Naive thymus-derived CD8-positive, alpha-beta T cell (primary cell): Measurements from ENCODE around the gene RPL39. TPM values are rescaled to one million over a fixed set of nuclear protein-coding genes. Genes with fewer than 3 reads are reported as not detected.
"Not testable (repeated sequence)": the region's sequence is repeated elsewhere in the genome, so short reads cannot be mapped to it uniquely, and the experiment has no call there.

Experiments
- ATAC-seq, 2 donors: fragments of 150-1000 bp; cut with Tn5 transposase in 1 of 2; sonication (Bioruptor Pico), chemical (Tn5 transposase) in 1 of 2; 1 replicate in 1 of 2; 2 replicates in 1 of 2; pipeline ENCODE4 v1.10.0; 2021; ENCODE audit warnings: mild to moderate bottlenecking in 2 of 2, moderate library complexity in 2 of 2
- POLR2A ChIA-PET: fragments of 350-600 bp; sonication (Branson Sonifier 250); formaldehyde crosslinking; loops from one replicate; lab custom pipeline; 2021; ENCODE audit warnings: antibody characterized with exemption; lab: Charles Lee
- DNase-seq, 10 donors: peaks; one replicate each; pipeline versions ENCODE4 v3.0.0 to v3.0.0-alpha.2; 2020 to 2022
- H3K27ac Mint-ChIP-seq, 10 donors: one replicate each; pipeline ENCODE4 v1.8.0; 2020 to 2022; ENCODE audit warnings: mild to moderate bottlenecking in 10 of 10, mixed read lengths in 10 of 10, moderate library complexity in 4 of 10, inconsistent platforms in 1 of 10
- H3K27me3 Mint-ChIP-seq, 5 donors: one replicate each; pipeline ENCODE4 v1.8.0; 2021 to 2022; ENCODE audit warnings: mixed read lengths in 5 of 5
- H3K36me3 Mint-ChIP-seq, 3 donors: one replicate each; pipeline ENCODE4 v1.8.0; 2020 to 2022; ENCODE audit warnings: mixed read lengths in 3 of 3, mild to moderate bottlenecking in 2 of 3, inconsistent platforms in 1 of 3
- H3K4me1 Mint-ChIP-seq, 4 donors: one replicate each; pipeline ENCODE4 v1.8.0; 2021 to 2022; ENCODE audit warnings: mixed read lengths in 4 of 4
- H3K4me3 Mint-ChIP-seq, 10 donors: one replicate each; pipeline ENCODE4 v1.8.0; 2020 to 2022; ENCODE audit warnings: mild to moderate bottlenecking in 10 of 10, mixed read lengths in 10 of 10, moderate library complexity in 6 of 10, inconsistent platforms in 1 of 10
- H3K9me3 Mint-ChIP-seq, 9 donors: one replicate each; pipeline ENCODE4 v1.8.0; 2020 to 2022; ENCODE audit warnings: mixed read lengths in 9 of 9, mild to moderate bottlenecking in 3 of 9, inconsistent platforms in 1 of 9, moderate library complexity in 1 of 9
- polyA plus RNA-seq, 3 donors: library from polyadenylated mRNA; unstranded; fragments of 300-500 nt; fragmentation: Illumina TruSeq; gene quantifications; one replicate each; pipeline ENCODE4 v1.2.3, GENCODE V29; 2021
- total RNA-seq, 8 experiments: library from RNA in 2 of 8; stranded (reverse) in 2 of 8; gene quantifications; one replicate each; pipeline ENCODE4 v1.2.3 and lab custom pipeline; 2021 to 2026

The RPL39 gene
- total and polyA plus RNA-seq, 5 experiments from 2014 or later = 3,863 to 5,898 (median 4,465) TPM

DNA sequence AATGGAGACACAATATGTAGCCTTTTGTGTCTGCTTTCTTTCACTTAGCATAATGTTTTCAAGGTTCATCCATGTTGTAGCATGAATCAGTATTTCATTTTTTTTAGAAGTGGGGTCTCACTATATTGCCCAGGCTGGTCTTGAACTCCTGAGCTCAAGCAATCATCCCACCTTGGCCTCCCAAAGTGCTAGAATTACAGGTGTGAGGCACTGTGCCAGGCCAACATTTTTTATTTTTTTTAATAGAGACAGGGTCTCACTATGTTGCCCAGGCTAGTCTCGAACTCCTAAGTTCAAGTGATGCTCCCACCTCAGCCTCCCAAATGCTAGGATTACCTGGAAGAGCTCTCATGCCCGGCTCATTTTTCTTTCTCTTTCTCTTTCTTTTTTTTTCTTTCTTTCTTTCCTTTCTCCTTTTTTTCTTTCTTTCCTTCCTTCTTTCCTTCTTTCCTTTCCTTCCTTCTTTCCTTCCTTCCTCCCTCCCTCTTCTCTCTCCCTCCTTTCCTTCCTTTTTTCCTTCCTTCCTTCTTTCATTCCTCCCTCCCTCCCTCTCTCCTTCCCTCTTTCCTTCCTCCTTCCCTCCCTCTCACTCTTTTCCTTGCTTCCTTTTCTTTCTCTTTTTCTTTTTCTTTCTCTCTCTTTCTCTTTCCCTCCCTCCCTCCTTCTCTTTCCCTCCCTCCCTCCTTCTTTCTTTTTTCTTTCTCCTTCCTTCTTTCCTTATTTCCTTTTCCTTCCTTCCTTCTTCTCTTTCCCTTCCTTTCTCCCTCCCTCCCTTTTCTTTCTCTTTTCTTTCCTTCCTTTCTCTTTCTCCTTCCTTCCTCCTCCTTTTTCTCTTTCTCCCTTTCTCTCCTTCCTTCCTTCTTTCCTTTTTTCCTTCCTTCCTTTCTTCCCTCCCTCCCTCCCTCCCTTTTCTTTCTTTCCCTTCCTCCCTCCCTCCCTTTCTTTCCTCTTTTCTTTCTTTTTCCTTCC lies 10.1 kb upstream of the RPL39 start:
- no peak for ATAC-seq
- H3K36me3 Mint-ChIP-seq = peaks cover 0 to 6% (median 4%) of the 10 kb centered on the region in 3 donors
- POLR2A ChIA-PET = no interaction called here

DNA sequence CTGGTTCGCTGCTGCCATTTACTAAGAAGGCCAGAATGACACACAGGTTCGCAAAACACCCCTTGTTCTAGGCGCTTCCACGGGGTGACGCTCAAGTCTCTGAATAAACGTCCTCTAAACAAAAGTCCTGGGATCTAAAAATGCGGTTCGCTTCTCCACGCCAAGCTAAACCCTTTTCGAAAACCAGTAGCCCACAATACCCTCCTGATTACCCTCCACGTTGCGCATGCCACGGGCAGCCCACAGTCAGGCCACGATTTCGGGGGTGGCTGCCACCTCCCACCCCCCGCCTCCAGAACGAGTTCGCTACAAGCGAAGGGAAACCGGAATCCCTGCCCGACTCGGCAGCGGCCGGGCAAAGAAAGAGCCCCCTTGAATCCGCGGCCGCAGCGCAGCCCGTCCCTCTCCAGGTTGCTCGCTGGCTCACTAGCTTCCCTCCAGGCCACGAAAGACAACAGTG lies 423 bp downstream of the RPL39 start:
- Mint-ChIP-seq H3K4me1 (peaks cover 0 to 48% (median 30%) of the 10 kb centered on the region in 4 donors), H3K27me3 (no peaks in the 10 kb centered on the region), H3K27ac (peak overlapping the region; percentile 94 to 98 (median 97)), H3K4me3 (peak overlapping the region; percentile 92 to 97 (median 95)), H3K36me3 (peaks cover 0 to 40% (median 4%) of the 10 kb centered on the region in 3 donors), H3K9me3 (no peaks in the 10 kb centered on the region)
- POLR2A ChIA-PET = interaction anchor here (0.5 to 3.1 kb wide), 20 partner anchors 9 to 308 kb away, joined by 3 to 43 read pairs (median 4); partner anchors contain the start of genes NDUFA1, NKRF, RNF113A and SOWAHD
- DNase-seq (peak in 9 of 10 donors; percentile 7 to 64 (median 26)), ATAC-seq (peak; percentile 23 to 38)

More for the DNA sequence above, 10.1 kb upstream of the RPL39 start:
- H3K4me1 Mint-ChIP-seq = peaks cover 0 to 1% (median 0%) of the 10 kb centered on the region in 4 donors
- H3K4me3 Mint-ChIP-seq = no peak overlapping the region
- no peaks in the 10 kb centered on the region for H3K27me3 Mint-ChIP-seq
- H3K9me3 Mint-ChIP-seq = no peaks in the 10 kb centered on the region
- H3K27ac Mint-ChIP-seq = no peak overlapping the region
- DNase-seq = no peak

DNA sequence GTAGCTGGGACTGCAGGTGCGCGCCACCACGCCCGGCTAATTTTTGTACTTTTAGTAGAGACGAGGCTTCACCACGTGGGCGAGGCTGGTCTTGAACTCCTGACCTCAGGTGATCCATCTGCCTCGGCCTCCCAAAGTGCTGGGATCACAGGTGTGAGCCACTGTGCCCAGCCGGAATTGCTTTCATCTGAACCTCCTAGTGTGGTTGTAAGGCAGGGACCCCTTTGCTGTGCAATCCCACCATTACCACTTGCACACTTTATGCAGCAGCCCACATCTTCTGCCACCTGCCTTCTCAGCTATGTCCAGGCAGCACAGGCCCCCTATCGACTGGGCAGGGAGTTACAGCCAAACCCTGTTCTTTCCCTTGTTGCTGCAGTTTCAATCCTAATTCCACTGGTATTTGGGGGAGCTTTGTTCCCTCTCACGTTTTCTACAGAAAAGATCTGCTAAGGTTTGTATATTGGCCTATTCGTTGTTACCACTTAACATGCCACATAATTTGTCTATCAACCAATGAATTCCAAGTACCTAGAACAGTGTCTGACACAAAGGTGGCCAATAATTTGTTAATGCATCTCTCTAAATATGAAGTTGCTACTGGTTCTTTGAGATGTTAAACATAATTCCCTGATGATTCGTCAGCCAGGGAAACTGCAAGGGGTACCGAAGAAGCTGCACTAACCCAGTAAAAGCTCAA lies 6.5 kb downstream of the RPL39 start:
- DNase-seq (peak; percentile 9 to 67 (median 41)), ATAC-seq (peak; percentile 71 to 73)
- H3K27ac Mint-ChIP-seq = peak overlapping the region in 8 of 10 donors; percentile 0 to 64 (median 34)
- H3K27me3 Mint-ChIP-seq = no peaks in the 10 kb centered on the region
- POLR2A ChIA-PET = interaction anchor here (0.7 to 1.2 kb wide), 3 partner anchors 55 to 182 kb away, joined by 3 to 4 read pairs (median 3); no protein-coding TSS in a partner anchor
- peak overlapping the region in 1 of 10 donors; percentile 38 for H3K4me3 Mint-ChIP-seq
- H3K4me1 Mint-ChIP-seq = peaks cover 0 to 43% (median 31%) of the 10 kb centered on the region in 4 donors
- no peaks in the 10 kb centered on the region for H3K9me3 Mint-ChIP-seq
- H3K36me3 Mint-ChIP-seq = peaks cover 0 to 72% (median 5%) of the 10 kb centered on the region in 3 donors

DNA sequence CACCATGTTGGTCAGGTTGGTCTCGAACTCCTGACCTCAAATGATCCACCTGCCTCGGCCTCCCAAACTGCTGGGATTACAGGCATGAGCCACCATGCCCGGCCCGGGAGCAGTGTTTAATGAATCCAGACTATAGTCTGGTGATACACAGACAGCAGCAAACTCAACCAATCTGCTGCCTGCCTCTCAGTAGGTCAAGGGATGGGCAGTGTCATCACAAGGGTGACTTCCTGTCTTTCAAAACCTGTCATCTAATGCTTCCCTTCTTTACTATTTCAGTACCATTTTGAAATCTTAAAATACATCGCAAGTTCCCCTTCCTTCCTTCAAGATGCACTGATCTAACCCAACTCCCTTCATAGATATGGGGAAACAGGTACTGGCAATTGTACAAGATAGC lies 8.4 kb downstream of the RPL39 start:
- peaks cover 0 to 29% (median 18%) of the 10 kb centered on the region in 4 donors for H3K4me1 Mint-ChIP-seq
- H3K36me3 Mint-ChIP-seq = peaks cover 0 to 53% (median 1%) of the 10 kb centered on the region in 3 donors
- POLR2A ChIA-PET = interaction anchor here (1.8 kb wide), 1 partner anchor 8 kb away, joined by 7 read pairs; the partner anchor contains the start of gene RPL39
- no peak overlapping the region for H3K4me3 Mint-ChIP-seq
- DNase-seq = no peak
- ATAC-seq = no peak
- no peaks in the 10 kb centered on the region for H3K9me3 Mint-ChIP-seq
- H3K27me3 Mint-ChIP-seq = no peaks in the 10 kb centered on the region
- H3K27ac Mint-ChIP-seq = peak overlapping the region in 4 of 10 donors; percentile 48 to 81 (median 66)

DNA sequence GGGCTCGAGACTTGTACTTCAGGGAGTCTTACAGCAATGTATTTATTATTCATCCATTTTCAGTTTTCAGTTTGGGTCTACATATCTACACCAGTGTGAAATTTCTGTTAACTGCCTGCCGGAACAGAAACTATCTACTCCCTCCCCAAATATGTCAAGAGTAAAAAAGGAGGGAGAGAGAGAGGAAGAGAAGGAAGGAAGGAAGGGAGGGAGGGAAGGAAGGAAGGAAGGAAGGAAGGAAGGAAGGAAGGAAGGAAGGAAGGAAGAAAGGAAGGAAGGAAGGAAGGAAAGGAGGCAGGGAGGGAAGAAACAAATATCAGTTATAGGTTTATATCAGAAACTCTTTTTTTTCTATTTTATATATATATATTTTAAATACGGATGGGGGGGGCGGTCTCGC lies 12.6 kb downstream of the RPL39 start:
- ATAC-seq (no peak), DNase-seq (no peak)
- H3K9me3 Mint-ChIP-seq = no peaks in the 10 kb centered on the region
- H3K27ac Mint-ChIP-seq = peak overlapping the region in 3 of 10 donors; percentile 40 to 60 (median 43)
- no peak overlapping the region for H3K4me3 Mint-ChIP-seq
- POLR2A ChIA-PET = interaction anchor here (1.2 kb wide), 1 partner anchor 20 kb away, joined by 5 read pairs; the partner anchor contains the start of gene SOWAHD
- no peaks in the 10 kb centered on the region for H3K27me3 Mint-ChIP-seq
- H3K36me3 Mint-ChIP-seq = peaks cover 0 to 22% (median 0%) of the 10 kb centered on the region in 3 donors
- peaks cover 0 to 7% (median 6%) of the 10 kb centered on the region in 4 donors for H3K4me1 Mint-ChIP-seq

DNA sequence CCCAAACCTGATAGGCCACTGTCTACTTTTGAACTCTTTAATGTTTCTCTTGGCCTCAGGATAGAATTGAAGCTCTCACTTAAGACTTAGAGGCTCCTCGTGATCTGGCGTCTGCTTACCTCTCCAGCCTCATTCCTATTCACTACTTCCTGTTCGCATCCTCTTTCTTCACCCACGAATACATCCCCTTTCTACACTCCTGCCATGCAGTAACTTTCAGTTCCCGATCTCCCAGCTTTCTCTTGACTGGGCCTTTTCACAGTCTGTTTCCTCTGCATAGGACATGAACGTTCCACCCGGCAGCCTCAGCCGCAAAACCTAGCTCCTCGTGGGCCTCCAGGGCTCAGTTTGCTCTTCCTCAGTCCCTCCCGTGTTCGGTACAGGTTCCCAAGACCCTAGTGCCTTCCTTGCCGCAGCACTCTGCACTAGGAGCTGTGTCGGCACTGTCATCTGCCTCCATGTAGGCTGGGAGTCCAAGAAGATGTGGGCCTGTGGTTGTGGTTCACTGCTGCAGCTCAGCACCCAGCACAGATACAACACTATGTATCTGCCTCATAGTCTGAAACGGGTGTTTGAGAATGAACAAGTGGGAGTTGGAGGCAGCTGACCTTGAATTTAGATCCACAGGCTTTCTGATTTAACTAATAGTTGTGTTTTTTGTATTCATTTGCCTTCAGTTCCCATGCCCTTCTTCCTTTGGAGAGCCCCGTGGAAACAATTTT lies 15.8 kb downstream of the RPL39 start:
- ATAC-seq (no peak), DNase-seq (no peak)
- Mint-ChIP-seq H3K27me3 (no peaks in the 10 kb centered on the region), H3K27ac (peak overlapping the region in 3 of 10 donors; percentile 9 to 41 (median 35)), H3K36me3 (peaks cover 0 to under 1% (median 0%) of the 10 kb centered on the region in 3 donors), H3K9me3 (no peaks in the 10 kb centered on the region), H3K4me3 (peak overlapping the region in 1 of 10 donors; percentile 33), H3K4me1 (peaks cover 0 to 7% (median 4%) of the 10 kb centered on the region in 4 donors)
- POLR2A ChIA-PET = interaction anchor here (1.4 to 2.0 kb wide), 2 partner anchors 17 to 22 kb away, joined by 3 to 6 read pairs; partner anchors contain the start of gene SOWAHD

DNA sequence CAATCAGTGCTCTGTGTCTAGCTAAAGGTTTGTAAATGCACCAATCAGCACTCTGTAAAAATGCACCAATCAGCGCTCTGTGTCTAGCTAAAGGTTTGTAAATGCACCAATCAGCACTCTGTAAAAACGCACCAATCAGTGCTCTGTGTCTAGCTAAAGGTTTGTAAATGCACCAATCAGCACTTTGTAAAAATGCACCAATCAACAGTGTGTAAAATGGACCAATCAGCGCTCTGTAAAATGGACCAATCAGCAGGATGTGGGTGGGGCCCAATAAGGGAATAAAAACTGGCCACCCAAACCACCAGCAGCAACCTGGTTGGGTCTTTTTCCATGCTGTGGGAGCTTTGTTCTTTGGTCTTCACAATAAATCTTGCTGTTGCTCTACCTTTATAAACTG lies 22.0 kb downstream of the RPL39 start:
- DNase-seq, H3K27me3 Mint-ChIP-seq, ATAC-seq, H3K9me3 Mint-ChIP-seq, H3K4me1 Mint-ChIP-seq, H3K4me3 Mint-ChIP-seq, H3K27ac Mint-ChIP-seq, H3K36me3 Mint-ChIP-seq: not testable (repeated sequence)
- POLR2A ChIA-PET = interaction anchor here (1.3 to 1.6 kb wide), 2 partner anchors 11 to 22 kb away, joined by 3 to 4 read pairs; partner anchors contain the start of genes RPL39 and SOWAHD

DNA sequence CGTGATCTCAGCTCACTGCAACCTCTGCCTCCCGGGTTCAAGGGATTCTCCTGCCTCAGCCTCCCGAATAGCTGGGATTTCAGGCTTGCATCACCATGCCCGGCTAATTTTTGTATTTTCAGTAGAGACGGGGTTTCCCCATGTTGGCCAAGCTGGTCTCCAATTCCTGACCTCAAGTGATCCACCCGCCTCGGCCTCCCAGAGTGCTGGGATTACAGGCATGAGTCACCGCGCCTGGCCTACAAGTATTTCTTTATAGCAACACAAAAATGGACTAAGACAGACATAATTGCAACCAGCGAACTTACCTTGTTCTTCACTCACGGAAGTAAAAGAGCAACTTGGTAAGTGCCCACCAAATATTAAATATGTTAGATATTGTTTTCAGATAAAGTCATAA lies 23.0 kb downstream of the RPL39 start:
- POLR2A ChIA-PET = interaction anchor here (0.9 kb wide), 1 partner anchor 9 kb away, joined by 3 read pairs; no protein-coding TSS in a partner anchor
- H3K9me3 Mint-ChIP-seq, ATAC-seq, H3K4me1 Mint-ChIP-seq, H3K4me3 Mint-ChIP-seq, DNase-seq, H3K27me3 Mint-ChIP-seq, H3K27ac Mint-ChIP-seq, H3K36me3 Mint-ChIP-seq: not testable (repeated sequence)

DNA sequence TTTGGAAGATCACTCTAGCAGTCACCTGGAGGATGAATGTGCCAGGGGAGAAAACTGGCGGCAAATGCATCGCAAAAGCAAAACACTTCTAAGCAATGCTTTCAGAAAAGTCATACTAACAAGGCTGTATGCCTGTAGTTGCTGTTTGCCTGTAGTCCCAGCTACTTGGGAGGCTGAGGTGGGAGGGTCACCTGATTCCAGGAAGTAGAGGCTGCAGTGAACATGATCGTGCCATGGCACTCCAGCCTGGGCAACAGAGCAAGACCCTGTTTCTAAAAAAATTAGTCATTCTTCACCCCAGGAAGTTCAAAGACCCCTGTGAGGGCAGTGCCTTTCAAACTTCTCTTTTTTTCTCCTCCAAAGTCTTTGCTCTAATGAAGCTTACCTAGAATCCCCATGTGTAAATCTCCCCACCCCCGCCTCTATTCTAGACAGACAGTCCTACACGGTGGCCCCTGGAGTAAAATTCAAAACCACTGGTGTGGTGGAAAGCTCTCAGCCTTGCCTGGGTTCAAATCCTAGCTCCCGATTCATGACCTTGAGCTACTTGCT lies 27.5 kb downstream of the RPL39 start:
- peak overlapping the region in 5 of 10 donors; percentile 20 to 72 (median 51) for H3K27ac Mint-ChIP-seq
- H3K4me3 Mint-ChIP-seq = no peak overlapping the region
- no peak for ATAC-seq
- DNase-seq = no peak
- POLR2A ChIA-PET = interaction anchor here (1.2 to 1.4 kb wide), 2 partner anchors 7 to 27 kb away, joined by 3 read pairs; partner anchors contain the start of gene RPL39
- H3K9me3 Mint-ChIP-seq = no peaks in the 10 kb centered on the region
- H3K4me1 Mint-ChIP-seq = peaks cover 0 to 25% (median 14%) of the 10 kb centered on the region in 4 donors
- no peaks in the 10 kb centered on the region for H3K27me3 Mint-ChIP-seq
- peaks cover 0 to 1% (median 0%) of the 10 kb centered on the region in 3 donors for H3K36me3 Mint-ChIP-seq

DNA sequence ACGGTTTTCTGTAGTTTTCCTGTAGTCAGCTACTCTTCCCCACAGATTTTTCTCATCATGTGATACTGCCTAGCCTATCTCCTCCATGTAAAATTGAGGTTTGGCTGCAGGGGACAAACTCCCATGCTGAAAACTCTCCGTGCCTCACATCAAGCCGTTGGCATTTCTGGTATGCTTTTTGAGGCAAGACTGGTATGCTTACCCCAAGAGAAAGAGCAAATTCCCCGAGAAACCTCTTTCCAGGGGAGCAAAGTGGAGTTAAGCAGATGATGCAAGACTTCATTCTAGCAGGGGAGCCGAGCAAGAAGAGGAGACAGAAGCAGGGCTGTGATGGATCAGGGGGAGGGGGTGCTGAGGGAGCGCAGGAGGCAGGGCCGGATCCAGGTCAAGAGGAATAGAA lies 28.2 kb downstream of the RPL39 start:
- POLR2A ChIA-PET = no interaction called here

DNA sequence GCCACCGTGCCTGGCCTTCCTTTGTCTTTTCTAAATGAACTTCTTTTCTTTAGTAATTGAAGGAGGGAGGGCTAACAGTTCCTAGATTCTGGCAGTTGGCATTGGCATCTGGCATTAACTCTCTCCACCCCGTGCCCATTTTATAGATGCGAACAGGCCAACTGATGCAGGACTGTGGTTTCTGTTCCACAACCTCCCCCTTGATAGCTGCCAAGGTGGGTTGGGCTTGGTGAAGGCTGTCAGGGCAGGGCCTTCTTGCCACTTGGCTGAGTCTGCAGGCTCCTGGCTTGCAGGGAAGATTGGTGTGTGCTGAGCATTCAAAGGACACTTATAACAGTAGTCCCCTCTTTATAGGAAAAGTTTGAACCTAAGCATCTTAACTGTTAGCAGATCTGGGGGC lies 28.7 kb downstream of the RPL39 start:
- Mint-ChIP-seq H3K36me3 (no peaks in the 10 kb centered on the region), H3K4me1 (peaks cover 1 to 25% (median 16%) of the 10 kb centered on the region in 4 donors), H3K27ac (peak overlapping the region in 3 of 10 donors; percentile 13 to 87 (median 76)), H3K27me3 (no peaks in the 10 kb centered on the region), H3K9me3 (peaks cover 0 to 2% (median 0%) of the 10 kb centered on the region in 9 donors), H3K4me3 (no peak overlapping the region)
- ATAC-seq = no peak
- POLR2A ChIA-PET = interaction anchor here (0.7 kb wide), 1 partner anchor 250 kb away, joined by 3 read pairs; no protein-coding TSS in a partner anchor
- no peak for DNase-seq

More for the DNA sequence above, 28.2 kb downstream of the RPL39 start:
- peak overlapping the region in 5 of 10 donors; percentile 23 to 89 (median 57) for H3K27ac Mint-ChIP-seq
- no peak for ATAC-seq
- peaks cover 0 to 25% (median 14%) of the 10 kb centered on the region in 4 donors for H3K4me1 Mint-ChIP-seq
- H3K36me3 Mint-ChIP-seq = no peaks in the 10 kb centered on the region
- H3K27me3 Mint-ChIP-seq = no peaks in the 10 kb centered on the region
- H3K4me3 Mint-ChIP-seq = no peak overlapping the region
- DNase-seq = no peak
- no peaks in the 10 kb centered on the region for H3K9me3 Mint-ChIP-seq
